SK-N-SH (cell line): Measurements from ENCODE around the gene NPAS3. TPM values are rescaled to one million over a fixed set of nuclear protein-coding genes. Genes with fewer than 3 reads are reported as not detected.

Experiments used
- CTCF ChIA-PET: fragments of 300-600, 350-600 bp; formaldehyde crosslinking; extraction: SDS; loops from one replicate; lab custom pipeline; 2021; lab: Yijun Ruan, JAX
- POLR2A ChIA-PET: fragments of 350-600 bp; sonication (Branson Sonifier 250); formaldehyde crosslinking; extraction: SDS; loops from one replicate; lab custom pipeline; 2020; ENCODE audit warnings: antibody characterized with exemption, inconsistent platforms; lab: Yijun Ruan, JAX
- DNase-seq: peaks from one replicate; pipeline ENCODE4 v3.0.0; 2012
- H2AFZ ChIP-seq: fragments of 200-600 bp; sonication (generic); 2 replicates; pipeline ENCODE4 v1.8.1; 2016; ENCODE audit warnings: antibody characterized with exemption, mild to moderate bottlenecking, low read depth
- H3F3A ChIP-seq: fragments of 200-600 bp; sonication (generic); replicated peaks from 2 replicates; pipeline ENCODE3; 2016; ENCODE audit warnings: antibody characterized with exemption, mild to moderate bottlenecking; ENCODE audit not compliant: insufficient read depth
- H3K27ac ChIP-seq, 2 experiments: fragments of 200-500 bp in 1 of 2; fragments of 200-600 bp in 1 of 2; sonication (Bioruptor generic) in 1 of 2; sonication (generic), shearing (Covaris generic) in 1 of 2; 2 replicates each; pipeline versions ENCODE4 v1.5.1 to v1.6.1; 2014 to 2016; ENCODE audit warnings: low read depth in 2 of 2, inconsistent platforms in 1 of 2, low read length in 1 of 2, mild to moderate bottlenecking in 1 of 2, mixed read lengths in 1 of 2
- H3K27me3 ChIP-seq: fragments of 200-600 bp; sonication (generic), shearing (Covaris generic); 2 replicates; pipeline ENCODE4 v1.6.1; 2016; ENCODE audit warnings: mixed run types; ENCODE audit not compliant: insufficient read depth
- H3K36me3 ChIP-seq, 2 experiments: fragments of 200-500 bp in 1 of 2; fragments of 200-600 bp in 1 of 2; sonication (Bioruptor generic) in 1 of 2; sonication (generic) in 1 of 2; replicated peaks in 1 of 2; 2 replicates each; pipeline versions ENCODE3 to v1.5.1; 2014 to 2016; ENCODE audit warnings: low read length in 1 of 2, mild to moderate bottlenecking in 1 of 2; ENCODE audit not compliant: insufficient read depth in 2 of 2, control insufficient read depth in 1 of 2
- H3K4me1 ChIP-seq, 2 experiments: fragments of 200-500 bp in 1 of 2; fragments of 200-600 bp in 1 of 2; sonication (Bioruptor generic) in 1 of 2; sonication (generic), shearing (Covaris generic) in 1 of 2; 2 replicates each; pipeline versions ENCODE4 v1.5.1 to v1.6.1; 2014 to 2016; ENCODE audit warnings: low read depth in 1 of 2, low read length in 1 of 2, mixed run types in 1 of 2; ENCODE audit not compliant: insufficient read depth in 2 of 2, control insufficient read depth in 1 of 2
- H3K4me2 ChIP-seq: fragments of 200-600 bp; sonication (generic), shearing (Covaris generic); 2 replicates; pipeline ENCODE4 v1.6.1; 2017; ENCODE audit warnings: mixed run types
- H3K4me3 ChIP-seq, 2 experiments: fragments of 200-500 bp in 1 of 2; fragments of 200-600 bp in 1 of 2; sonication (Bioruptor generic) in 1 of 2; sonication (generic), shearing (Covaris generic) in 1 of 2; 2 replicates each; pipeline versions ENCODE4 v1.5.1 to v1.8.1; 2014 to 2016; ENCODE audit warnings: low read depth in 2 of 2, inconsistent platforms in 1 of 2, low read length in 1 of 2, mild to moderate bottlenecking in 1 of 2, mixed read lengths in 1 of 2, moderate library complexity in 1 of 2
- H3K79me2 ChIP-seq: fragments of 200-600 bp; sonication (generic); 2 replicates; pipeline ENCODE4 v1.8.1; 2017; ENCODE audit warnings: mild to moderate bottlenecking; ENCODE audit not compliant: insufficient read depth
- H3K9ac ChIP-seq: fragments of 200-600 bp; sonication (generic); 2 replicates; pipeline ENCODE4 v1.6.1; 2017; ENCODE audit warnings: mixed run types
- H3K9me2 ChIP-seq: fragments of 200-600 bp; sonication (generic); 2 replicates; pipeline ENCODE4 v1.6.1; 2017; ENCODE audit warnings: mixed run types
- H3K9me3 ChIP-seq: fragments of 200-600 bp; sonication (generic); 2 replicates; pipeline ENCODE4 v1.6.1; 2017; ENCODE audit warnings: mixed run types, mild to moderate bottlenecking, moderate library complexity
- H4K20me1 ChIP-seq: fragments of 200-600 bp; sonication (generic); 2 replicates; pipeline ENCODE4 v1.6.1; 2017; ENCODE audit warnings: mild to moderate bottlenecking, mixed run types; ENCODE audit not compliant: insufficient read depth
- CHD2 ChIP-seq: fragments of 150-350 bp; IDR thresholded peaks from 2 replicates; pipeline ENCODE4 v1.6.1; 2018; ENCODE audit warnings: low read length; ENCODE audit not compliant: partially characterized antibody
- CTCF ChIP-seq: fragments of 200-600 bp; sonication (generic); IDR thresholded peaks from 2 replicates; pipeline ENCODE4 v1.6.1; 2017; ENCODE audit warnings: antibody characterized with exemption, mild to moderate bottlenecking, moderate library complexity
- ELF1 ChIP-seq: IDR thresholded peaks from 2 replicates; pipeline ENCODE4 v1.4.0; 2012
- EP300 ChIP-seq, 2 experiments: IDR thresholded peaks; 2 replicates each; pipeline versions ENCODE4 v1.4.0 to v1.6.1; 2012; ENCODE audit warnings: borderline replicate concordance in 1 of 2, low read depth in 1 of 2, low read length in 1 of 2
- EZH2phosphoT487 ChIP-seq: fragments of 200-600 bp; sonication (generic); IDR thresholded peaks from 2 replicates; pipeline ENCODE4 v1.6.1; 2017; ENCODE audit warnings: low read depth, mixed run types, mild to moderate bottlenecking, antibody characterized with exemption, moderate library complexity, borderline replicate concordance
- FOXJ3 ChIP-seq: sonication (generic); formaldehyde crosslinking; IDR thresholded peaks from 2 replicates; pipeline ENCODE4 v1.5.1; 2020; ENCODE audit warnings: mild to moderate bottlenecking, missing genetic modification reagents
- GATA2 ChIP-seq: sonication (generic); formaldehyde crosslinking; IDR thresholded peaks from 2 replicates; pipeline ENCODE4 v1.5.0; 2020; ENCODE audit warnings: mild to moderate bottlenecking, missing genetic modification reagents
- MEF2A ChIP-seq: IDR thresholded peaks from 2 replicates; pipeline ENCODE4 v1.4.0; 2012; ENCODE audit warnings: low read depth, borderline replicate concordance
- NFIC ChIP-seq: IDR thresholded peaks from 2 replicates; pipeline ENCODE4 v1.4.0; 2012; ENCODE audit warnings: borderline replicate concordance
- PBX3 ChIP-seq: IDR thresholded peaks from 2 replicates; pipeline ENCODE4; 2012
- RCOR1 ChIP-seq: fragments of 150-350 bp; IDR thresholded peaks from 2 replicates; pipeline ENCODE4 v1.6.1; 2017; ENCODE audit warnings: antibody characterized with exemption, low read length
- SIN3A ChIP-seq: IDR thresholded peaks from 2 replicates; pipeline ENCODE4 v1.6.1; 2012; ENCODE audit warnings: low read depth, mild to moderate bottlenecking, low read length, moderate library complexity, borderline replicate concordance
- TCF12 ChIP-seq: IDR thresholded peaks from 2 replicates; pipeline ENCODE4 v1.4.0; 2012
- TEAD4 ChIP-seq: IDR thresholded peaks from 2 replicates; pipeline ENCODE4 v1.4.0; 2012; ENCODE audit warnings: mild to moderate bottlenecking, borderline replicate concordance; ENCODE audit not compliant: insufficient read depth
- USF1 ChIP-seq: IDR thresholded peaks from 2 replicates; pipeline ENCODE4 v1.4.0; 2012; ENCODE audit warnings: low read depth, borderline replicate concordance
- USF2 ChIP-seq: fragments of 150-350 bp; IDR thresholded peaks from 2 replicates; pipeline ENCODE4 v1.6.1; 2017; ENCODE audit warnings: antibody characterized with exemption, low read length, low read depth, borderline replicate concordance
- WGBS: methylation state at CpG from one replicate; pipeline ENCODE4 v1.1.6; 2017; ENCODE audit warnings: low lambda C conversion rate; 5-methylcytosine and 5-hydroxymethylcytosine counted together
- polyA plus RNA-seq, 3 experiments: library from polyadenylated mRNA; depleted of rRNA; stranded (reverse); fragments of >200 nt; gene quantifications; 2 replicates each; pipeline ENCODE4 v1.2.3, GENCODE V29; 2012
- TF ChIP-seq, protein P1 (sequence below): fragments of 150-350 bp; IDR thresholded peaks from 2 replicates; pipeline ENCODE4 v1.6.1; 2016; ENCODE audit warnings: mild to moderate bottlenecking, low read depth, low read length
- TF ChIP-seq, protein P2 (sequence below): IDR thresholded peaks from 2 replicates; pipeline ENCODE4 v1.4.0; 2012; ENCODE audit warnings: low read depth, borderline replicate concordance

NPAS3 gene
- polyA plus RNA-seq, 1 of the 3 experiments (the other 2 are of a cell fraction), result 4.3 TPM

DNA sequence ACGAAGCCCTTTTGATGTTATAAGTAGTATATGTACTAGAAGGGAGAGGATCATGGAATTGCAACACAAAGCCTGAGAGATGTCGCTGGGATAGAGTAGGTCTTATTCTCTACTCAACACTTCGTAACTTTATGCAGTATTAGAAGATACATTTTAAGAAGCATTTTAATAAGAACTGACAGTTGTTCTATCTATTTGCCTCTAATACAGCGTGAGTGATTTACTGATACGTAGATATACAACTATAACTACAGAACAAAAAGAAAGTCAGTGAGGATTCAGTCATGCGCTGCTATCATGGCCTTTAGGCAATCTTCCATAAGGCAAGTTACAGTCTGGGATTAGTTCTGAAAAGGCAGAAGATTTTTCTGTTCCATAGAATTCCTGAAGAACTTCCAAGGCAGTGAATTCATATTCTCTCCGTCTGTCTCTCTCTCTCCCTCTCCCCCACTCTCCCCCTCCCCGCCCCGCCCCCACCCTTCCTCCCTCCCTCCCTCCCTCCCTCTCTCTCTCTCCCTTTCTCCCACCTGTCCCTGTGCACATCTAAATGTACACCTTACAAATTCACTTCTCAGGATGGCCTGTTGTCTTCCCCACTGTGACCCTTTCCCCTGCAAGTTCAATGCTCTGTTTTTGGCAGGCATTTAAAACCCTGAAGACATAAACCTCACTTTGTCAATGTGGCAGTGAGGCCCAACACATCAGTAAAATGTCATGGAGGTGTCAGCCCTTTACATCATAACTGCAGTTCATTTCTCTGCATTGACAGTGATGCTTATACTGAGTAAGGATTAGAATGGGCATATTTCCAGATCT lies 541.6 kb downstream of the NPAS3 start:
- H3K4me1 ChIP-seq, result peaks cover 16 to 19% of the 10 kb centered on the region in 2 experiments; a peak in 3 of 4 replicates
- ChIA-PET POLR2A (no interaction called here), CTCF (interaction anchor here (10.4 kb wide), 1 partner anchor 312 kb away, joined by 143 read pairs; no protein-coding TSS in a partner anchor)
- no peaks in the 10 kb centered on the region for H3K9me2 ChIP-seq
- no peak overlapping the region for H3K4me3 ChIP-seq
- H3K27me3 ChIP-seq, result no peaks in the 10 kb centered on the region
- 72% methylated on average over 9 of the region's 9 CpGs for WGBS
- H3K36me3 ChIP-seq, result no peaks in the 10 kb centered on the region
- H3K4me2 ChIP-seq, result no peak overlapping the region
- H2AFZ ChIP-seq, result no peak overlapping the region
- TF ChIP-seq GATA2 (CRISPR knock-in tag) (peak; percentile 26; the same call in 1 of the 2 replicates), PBX3 (peak; percentile 63), MEF2A (no peak)
- H3K9ac ChIP-seq, result no peak overlapping the region
- H3K27ac ChIP-seq, result peak overlapping the region in 1 of 2 experiments; percentile 28; a peak in 1 of 4 replicates
- H4K20me1 ChIP-seq, result no peaks in the 10 kb centered on the region
- no peaks in the 10 kb centered on the region for H3F3A ChIP-seq
- H3K9me3 ChIP-seq, result no peaks in the 10 kb centered on the region
- no peaks in the 10 kb centered on the region for H3K79me2 ChIP-seq
- DNase-seq, result no peak

GRCh38 chr14:33480887-33481184 lies 542.2 kb downstream of the NPAS3 start:
- no peaks in the 10 kb centered on the region for H3K36me3 ChIP-seq
- DNase-seq, result peak; percentile 15
- WGBS, result 20% methylated on average over 3 of the region's 3 CpGs
- TF ChIP-seq EZH2phosphoT487 (no peak), ELF1 (no peak), USF1 (no peak), EP300 (IDR thresholded peaks at IDR 0.05; ENCODE audit: borderline replicate concordance in 1 of 2, low read depth in 1 of 2, low read length in 1 of 2) (peak; percentile 38 to 60; a peak in 2 of 4 replicates), TEAD4 (peak; percentile 44; the same call in 1 of the 2 replicates), SIN3A (no peak), CHD2 (no peak), RCOR1 (no peak), NFIC (peak; percentile 78; the same call in 1 of the 2 replicates), FOXJ3 (CRISPR knock-in tag) (no peak), CTCF (no peak), TCF12 (peak; percentile 59), MEF2A (no peak), USF2 (no peak)
- TF ChIP-seq, protein P1, sequence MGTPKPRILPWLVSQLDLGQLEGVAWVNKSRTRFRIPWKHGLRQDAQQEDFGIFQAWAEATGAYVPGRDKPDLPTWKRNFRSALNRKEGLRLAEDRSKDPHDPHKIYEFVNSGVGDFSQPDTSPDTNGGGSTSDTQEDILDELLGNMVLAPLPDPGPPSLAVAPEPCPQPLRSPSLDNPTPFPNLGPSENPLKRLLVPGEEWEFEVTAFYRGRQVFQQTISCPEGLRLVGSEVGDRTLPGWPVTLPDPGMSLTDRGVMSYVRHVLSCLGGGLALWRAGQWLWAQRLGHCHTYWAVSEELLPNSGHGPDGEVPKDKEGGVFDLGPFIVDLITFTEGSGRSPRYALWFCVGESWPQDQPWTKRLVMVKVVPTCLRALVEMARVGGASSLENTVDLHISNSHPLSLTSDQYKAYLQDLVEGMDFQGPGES, result no peak
- TF ChIP-seq, protein P2, sequence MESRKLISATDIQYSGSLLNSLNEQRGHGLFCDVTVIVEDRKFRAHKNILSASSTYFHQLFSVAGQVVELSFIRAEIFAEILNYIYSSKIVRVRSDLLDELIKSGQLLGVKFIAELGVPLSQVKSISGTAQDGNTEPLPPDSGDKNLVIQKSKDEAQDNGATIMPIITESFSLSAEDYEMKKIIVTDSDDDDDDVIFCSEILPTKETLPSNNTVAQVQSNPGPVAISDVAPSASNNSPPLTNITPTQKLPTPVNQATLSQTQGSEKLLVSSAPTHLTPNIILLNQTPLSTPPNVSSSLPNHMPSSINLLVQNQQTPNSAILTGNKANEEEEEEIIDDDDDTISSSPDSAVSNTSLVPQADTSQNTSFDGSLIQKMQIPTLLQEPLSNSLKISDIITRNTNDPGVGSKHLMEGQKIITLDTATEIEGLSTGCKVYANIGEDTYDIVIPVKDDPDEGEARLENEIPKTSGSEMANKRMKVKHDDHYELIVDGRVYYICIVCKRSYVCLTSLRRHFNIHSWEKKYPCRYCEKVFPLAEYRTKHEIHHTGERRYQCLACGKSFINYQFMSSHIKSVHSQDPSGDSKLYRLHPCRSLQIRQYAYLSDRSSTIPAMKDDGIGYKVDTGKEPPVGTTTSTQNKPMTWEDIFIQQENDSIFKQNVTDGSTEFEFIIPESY, result no peak

More at GRCh38 chr14:33480887-33481184, 542.2 kb downstream of the NPAS3 start:
- Histone ChIP-seq H3K27ac (no peak overlapping the region; a peak in 1 of 4 replicates), H3K9ac (no peak overlapping the region), H4K20me1 (no peaks in the 10 kb centered on the region), H3K4me3 (no peak overlapping the region), H3K9me3 (no peaks in the 10 kb centered on the region), H3K4me1 (peaks cover 10 to 14% of the 10 kb centered on the region in 2 experiments; a peak in 3 of 4 replicates), H3K9me2 (no peaks in the 10 kb centered on the region), H3K79me2 (no peaks in the 10 kb centered on the region), H3F3A (no peaks in the 10 kb centered on the region), H2AFZ (no peak overlapping the region), H3K27me3 (no peaks in the 10 kb centered on the region), H3K4me2 (no peak overlapping the region)
- CTCF ChIA-PET, result interaction anchor here (1.5 kb wide), 1 partner anchor 311 kb away, joined by 3 read pairs; no protein-coding TSS in a partner anchor
- POLR2A ChIA-PET, result no interaction called here
